NCI-H446 treated with DMSO at 0.1 percent for 48 hours (cell line): ENCODE measurements around the gene ACTR2.
"Not testable (repeated sequence)": the region's sequence is repeated elsewhere in the genome, so short reads cannot be mapped to it uniquely, and the experiment has no call there.

ENCODE experiments used
- DNase-seq: peaks from one replicate; lab custom pipeline; 2025; lab: John Stamatoyannopoulos, UW

Gene ACTR2

DNA sequence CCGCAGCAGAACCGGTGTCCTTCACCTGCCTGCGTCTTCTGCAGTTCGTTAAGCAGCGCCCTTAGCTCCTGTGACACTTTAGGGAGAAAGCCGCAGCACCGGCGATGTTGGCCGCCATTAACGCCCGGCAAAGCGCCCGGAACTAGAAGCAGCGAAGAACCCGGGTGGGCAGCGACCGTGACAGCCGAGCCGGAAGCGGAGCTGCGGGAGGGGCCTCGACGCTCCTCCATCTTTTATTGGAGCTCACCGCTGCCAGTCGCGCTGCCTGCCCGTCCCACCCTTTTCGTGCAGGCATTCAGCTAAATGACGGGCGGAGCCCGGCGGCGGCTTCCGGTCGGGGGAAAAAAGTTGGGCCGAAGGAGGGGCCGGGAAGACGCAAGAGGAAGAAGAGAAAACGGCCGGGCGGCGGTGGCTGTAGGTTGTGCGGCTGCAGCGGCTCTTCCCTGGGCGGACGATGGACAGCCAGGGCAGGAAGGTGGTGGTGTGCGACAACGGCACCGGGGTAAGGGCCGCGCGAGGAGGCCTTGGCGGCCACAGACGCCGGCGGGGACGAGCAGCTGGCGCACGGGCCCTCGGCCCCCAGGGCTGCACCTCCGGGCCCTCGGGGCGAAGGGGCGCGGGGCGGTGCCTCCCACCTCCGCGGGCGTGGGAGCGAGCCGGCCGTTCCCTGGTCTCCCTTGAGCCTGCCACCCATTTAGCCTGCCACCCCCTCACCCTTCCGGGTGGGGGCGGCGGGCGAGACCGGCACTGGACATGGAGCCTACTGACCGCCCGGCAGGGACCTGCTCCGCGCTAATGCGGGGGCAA, at the start of gene ACTR2:
TSS of gene ACTR2 (plus strand) at position 376 of the 807 bp plus-strand sequence. CDS start at position 455, 79 bp downstream.
- peak; percentile 89 for DNase-seq

GRCh38 chr2:65182570-65182969, 45.1 kb upstream of the ACTR2 start:
- DNase-seq = no peak

DNA sequence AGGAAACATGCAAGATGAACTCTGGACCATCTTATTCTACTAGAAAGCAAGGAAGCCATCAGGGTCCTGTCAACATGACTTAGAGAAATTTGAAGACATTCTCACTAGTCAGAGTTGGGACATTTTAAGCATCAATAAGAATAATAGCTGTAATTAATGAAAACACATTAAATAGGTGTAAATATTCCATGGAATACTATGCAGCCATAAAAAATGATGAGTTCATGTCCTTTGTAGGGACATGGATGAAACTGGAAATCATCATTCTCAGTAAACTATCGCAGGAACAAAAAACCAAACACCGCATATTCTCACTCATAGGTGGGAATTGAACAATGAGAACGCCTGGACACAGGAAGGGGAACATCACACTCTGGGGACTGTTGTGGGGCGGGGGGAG, 44.2 kb upstream of the ACTR2 start:
- DNase-seq = not testable (repeated sequence)

DNA sequence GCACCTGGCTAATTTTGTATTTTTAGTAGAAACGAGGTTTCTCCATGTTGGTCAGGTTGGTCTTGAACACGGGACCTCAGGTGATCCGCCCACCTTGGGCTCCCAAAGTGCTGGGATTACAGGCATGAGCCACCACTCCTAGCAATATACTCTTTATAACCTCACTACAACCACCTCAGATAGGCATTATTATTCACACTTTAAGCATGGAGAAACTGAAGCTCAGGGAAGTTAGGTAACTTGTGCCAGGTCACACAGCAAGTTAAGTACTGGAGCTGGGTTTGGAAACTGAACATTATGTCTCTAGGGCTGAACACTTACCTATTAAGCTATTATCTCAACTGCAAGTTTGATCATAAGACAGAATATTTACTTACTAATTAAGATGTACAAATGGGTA, 42.6 kb upstream of the ACTR2 start:
- no peak for DNase-seq

DNA sequence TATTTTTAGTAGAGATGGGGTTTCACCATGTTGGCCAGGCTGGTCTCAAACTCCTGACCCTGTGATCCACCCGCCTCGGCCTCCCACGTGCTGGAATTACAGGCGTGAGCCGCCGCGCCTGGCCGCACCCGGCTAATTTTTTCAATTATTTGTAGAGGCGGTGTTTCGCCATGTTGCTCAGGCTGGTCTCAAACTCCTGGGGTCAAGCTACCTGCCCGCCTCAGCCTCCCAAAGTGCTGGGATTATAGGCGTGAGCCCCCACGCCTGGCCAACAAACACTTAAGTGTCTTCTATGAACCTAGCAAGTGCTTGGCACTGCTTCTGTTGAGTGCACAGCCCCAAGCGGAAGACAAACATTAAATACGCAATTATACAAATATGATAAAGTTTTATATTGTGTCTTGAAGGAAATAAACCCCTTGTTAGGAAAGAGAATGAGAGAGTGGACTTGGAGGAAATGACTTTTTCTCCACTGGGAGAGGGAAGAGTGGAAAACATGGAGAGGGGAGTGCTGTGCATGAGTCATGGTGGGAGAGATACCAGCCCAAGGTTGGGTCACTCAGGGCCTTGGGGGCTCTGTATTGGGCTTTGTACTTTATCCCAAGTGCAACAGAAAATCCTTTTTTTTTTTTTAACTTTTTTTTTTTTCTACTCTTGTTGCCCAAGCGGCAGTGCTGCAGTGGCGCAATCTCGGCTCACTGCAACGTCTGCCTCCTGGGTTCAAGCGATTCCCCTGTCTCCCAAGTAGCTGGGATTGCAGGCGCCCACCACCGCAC, 41.4 kb upstream of the ACTR2 start:
- DNase-seq = no peak

DNA sequence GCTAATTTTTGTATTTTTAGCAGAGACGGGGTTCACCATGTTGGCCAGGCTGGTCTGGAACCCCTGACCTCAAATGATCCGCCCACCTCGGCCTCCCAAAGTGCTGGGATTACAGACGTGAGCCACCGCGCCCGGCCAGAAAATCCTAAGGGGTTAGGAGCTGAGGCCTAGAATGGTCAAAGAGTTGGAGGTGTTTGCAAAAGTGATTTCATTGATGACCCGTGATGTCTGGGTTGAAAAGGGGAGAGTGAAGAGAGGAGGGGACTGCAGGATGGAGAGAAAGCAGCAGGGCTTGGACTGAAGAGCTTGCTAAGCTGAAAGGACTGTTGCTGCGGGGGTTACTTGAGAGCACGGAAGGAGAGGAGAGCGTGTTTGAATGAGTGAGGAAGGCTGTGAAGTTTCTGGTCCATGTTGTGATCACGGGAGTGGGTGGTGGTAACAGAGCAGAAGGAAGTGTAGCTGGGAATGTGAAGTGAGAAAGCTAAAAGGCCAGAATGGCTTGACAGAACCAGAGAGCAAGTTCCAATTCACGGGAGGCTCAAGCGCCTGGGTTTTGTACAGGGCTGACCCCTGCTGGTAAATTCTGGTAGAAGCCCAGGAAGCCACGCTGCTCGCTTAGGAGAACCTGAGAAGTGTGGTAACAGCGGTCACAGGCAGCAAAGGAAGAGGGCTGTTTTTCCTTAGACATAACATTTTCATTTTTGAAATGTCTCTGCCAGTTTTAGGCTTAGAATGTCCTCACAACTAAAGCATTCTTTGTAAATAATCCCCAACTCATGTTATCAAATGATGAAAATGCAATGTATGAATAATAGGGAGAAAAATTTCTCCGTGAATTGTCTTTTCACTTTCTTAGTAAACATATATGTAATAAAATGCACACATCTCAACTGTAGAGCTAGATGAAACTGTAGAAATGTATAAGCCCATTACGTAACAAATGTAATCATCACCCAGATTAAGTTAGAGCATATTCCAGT, 40.5 kb upstream of the ACTR2 start:
- DNase-seq = peak; percentile 23

- no peak for DNase-seq
These were observed 34.2 kb upstream of the ACTR2 start for GRCh38 chr2:65193446-65193845.

- no peak for DNase-seq
These were observed 28.9 kb upstream of the ACTR2 start for GRCh38 chr2:65198737-65199136.

DNA sequence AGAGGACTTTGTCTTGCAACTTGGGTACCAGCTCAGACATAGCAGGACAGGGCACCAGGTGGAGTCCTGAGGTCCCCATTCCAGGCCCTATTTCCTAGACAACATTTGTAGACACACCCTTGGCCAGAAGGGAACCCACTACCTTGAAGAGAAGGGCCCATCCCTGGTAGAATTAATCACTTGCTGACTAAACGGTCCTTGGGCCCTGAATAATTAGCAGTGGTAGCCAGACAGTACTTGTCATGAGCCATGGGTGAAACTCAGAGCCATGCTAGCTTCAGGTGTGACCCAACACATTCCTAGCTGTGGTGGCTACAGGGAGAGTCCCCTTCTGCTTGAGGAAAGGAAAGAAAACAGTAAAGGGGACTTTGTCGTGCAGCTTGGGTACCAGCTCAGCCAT, 28.5 kb upstream of the ACTR2 start:
- DNase-seq = no peak

- DNase-seq = no peak
These were observed 27.7 kb upstream of the ACTR2 start for GRCh38 chr2:65199891-65200290.

- DNase-seq = no peak
These were observed 23.0 kb upstream of the ACTR2 start for GRCh38 chr2:65204461-65205210.

DNA sequence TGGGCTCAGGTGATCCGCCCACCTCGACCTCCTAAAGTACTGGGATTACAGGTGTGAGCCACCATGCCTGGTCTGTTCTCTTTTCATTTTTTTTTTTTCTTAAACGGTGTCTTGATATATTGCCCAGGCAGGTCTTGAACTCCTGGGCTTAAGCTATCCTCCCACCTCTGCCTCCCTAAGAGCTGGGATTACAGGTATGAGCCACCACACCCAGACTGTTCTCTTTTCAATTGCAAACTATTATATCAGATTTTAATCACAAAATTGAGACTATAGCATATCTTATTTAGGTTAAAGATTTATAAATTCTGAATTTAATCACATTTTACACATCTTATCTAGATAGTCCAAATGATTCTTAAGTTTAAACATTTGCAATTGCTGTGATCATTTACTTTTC, 15.5 kb upstream of the ACTR2 start:
- no peak for DNase-seq

GRCh38 chr2:65212619-65213018, 15.0 kb upstream of the ACTR2 start:
- no peak for DNase-seq

- DNase-seq = no peak
These were observed 14.6 kb upstream of the ACTR2 start for GRCh38 chr2:65213035-65213434.

GRCh38 chr2:65214361-65214760, 13.3 kb upstream of the ACTR2 start:
- no peak for DNase-seq

GRCh38 chr2:65214843-65215242, 12.8 kb upstream of the ACTR2 start:
- DNase-seq = no peak

GRCh38 chr2:65215946-65216345, 11.7 kb upstream of the ACTR2 start:
- no peak for DNase-seq

- DNase-seq = no peak
These were observed 7.0 kb upstream of the ACTR2 start for GRCh38 chr2:65220432-65221131.

DNA sequence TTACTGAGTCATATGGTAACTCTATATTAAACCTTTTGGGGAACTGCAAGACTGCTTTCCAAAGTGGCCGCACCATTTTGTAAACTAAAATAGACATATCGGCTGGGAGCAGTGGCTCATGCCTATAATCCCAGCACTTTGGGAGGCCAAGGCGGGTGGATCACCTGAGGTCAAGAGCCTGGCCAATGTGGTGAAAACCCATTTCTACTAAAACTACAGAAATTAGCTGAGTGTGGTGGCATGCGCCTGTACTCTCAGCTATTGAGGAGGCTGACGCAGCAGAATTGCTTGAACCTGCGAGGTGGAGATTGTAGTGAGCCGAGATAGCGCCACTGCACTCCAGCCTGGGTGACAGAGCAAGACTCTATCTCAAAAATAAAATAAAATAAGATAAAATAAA, 6.4 kb upstream of the ACTR2 start:
- DNase-seq = not testable (repeated sequence)

DNA sequence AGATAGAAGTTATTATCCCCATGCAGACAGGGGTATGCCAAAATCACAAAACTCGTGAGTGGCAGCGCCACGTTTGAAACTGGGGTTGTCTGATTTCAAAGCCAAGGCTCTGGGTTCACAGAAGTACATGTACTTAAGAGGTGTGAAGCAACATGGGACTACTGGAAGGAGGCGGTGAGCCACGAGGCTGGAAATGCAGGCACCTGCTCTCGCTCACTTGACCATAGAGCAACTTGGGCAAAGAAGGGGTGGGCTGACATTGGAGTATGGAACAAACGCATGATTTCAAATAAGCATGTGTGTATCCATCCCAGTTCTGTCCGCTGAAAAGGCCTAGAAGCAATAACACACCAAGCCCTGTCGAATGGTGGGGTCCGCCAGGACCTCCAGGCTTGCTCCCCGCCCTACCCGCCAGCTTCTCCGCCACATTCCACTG, 593 bp upstream of the ACTR2 start:
- DNase-seq = no peak

GRCh38 chr2:65228263-65228750, 676 bp downstream of the ACTR2 start:
- DNase-seq = no peak
